ENCODE measurements around the gene TXNDC12.

- TF ChIP-seq, protein P1, sequence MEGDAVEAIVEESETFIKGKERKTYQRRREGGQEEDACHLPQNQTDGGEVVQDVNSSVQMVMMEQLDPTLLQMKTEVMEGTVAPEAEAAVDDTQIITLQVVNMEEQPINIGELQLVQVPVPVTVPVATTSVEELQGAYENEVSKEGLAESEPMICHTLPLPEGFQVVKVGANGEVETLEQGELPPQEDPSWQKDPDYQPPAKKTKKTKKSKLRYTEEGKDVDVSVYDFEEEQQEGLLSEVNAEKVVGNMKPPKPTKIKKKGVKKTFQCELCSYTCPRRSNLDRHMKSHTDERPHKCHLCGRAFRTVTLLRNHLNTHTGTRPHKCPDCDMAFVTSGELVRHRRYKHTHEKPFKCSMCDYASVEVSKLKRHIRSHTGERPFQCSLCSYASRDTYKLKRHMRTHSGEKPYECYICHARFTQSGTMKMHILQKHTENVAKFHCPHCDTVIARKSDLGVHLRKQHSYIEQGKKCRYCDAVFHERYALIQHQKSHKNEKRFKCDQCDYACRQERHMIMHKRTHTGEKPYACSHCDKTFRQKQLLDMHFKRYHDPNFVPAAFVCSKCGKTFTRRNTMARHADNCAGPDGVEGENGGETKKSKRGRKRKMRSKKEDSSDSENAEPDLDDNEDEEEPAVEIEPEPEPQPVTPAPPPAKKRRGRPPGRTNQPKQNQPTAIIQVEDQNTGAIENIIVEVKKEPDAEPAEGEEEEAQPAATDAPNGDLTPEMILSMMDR (IDR thresholded peaks at IDR 0.05; ENCODE audit: borderline replicate concordance, extremely low read depth, low read length, poor library complexity, severe bottlenecking): no peak
- TF ChIP-seq EZH2 (IDR thresholded peaks at IDR 0.05; ENCODE audit: borderline replicate concordance, low read depth, low read length, severe bottlenecking): no peak
Measured at GRCh38 chr1:52072291-52072690, 17.3 kb upstream of the TXNDC12 start.

All from DND-41 (cell line).